Kidney capillary endothelial cell (primary cell): ENCODE data around the gene ZWILCH.
A peak's percentile ranks its signal among the peaks of the same experiment; 100 is the strongest.
"Not testable (repeated sequence)": the region's sequence is repeated elsewhere in the genome, so short reads cannot be mapped to it uniquely, and the experiment has no call there.

Experiments used
- DNase-seq: peaks from one replicate; pipeline ENCODE4 v3.0.0-alpha.2; 2018; ENCODE audit warnings: low spot score

ZWILCH gene

GRCh38 chr15:66504563-66505429 lies at the start of gene ZWILCH, which contains the start of gene RPL4:
Gene ZWILCH, plus strand, starts transcription at chr15:66505326. Its CDS starts 13 bp downstream, at chr15:66505339.
Gene RPL4, minus strand, starts transcription at chr15:66504855. Its CDS starts 65 bp downstream, at chr15:66504790.
- peak; percentile 88 for DNase-seq

- DNase-seq = no peak
These were observed 48.9 kb upstream of the ZWILCH start for GRCh38 chr15:66456211-66456610.

- peak; percentile 48 for DNase-seq
These were observed 45.1 kb upstream of the ZWILCH start for GRCh38 chr15:66459818-66460615.

GRCh38 chr15:66461294-66461693 lies 43.8 kb upstream of the ZWILCH start:
- not testable (repeated sequence) for DNase-seq

GRCh38 chr15:66461917-66462316 lies 43.2 kb upstream of the ZWILCH start:
- no peak for DNase-seq

- DNase-seq = no peak
These were observed 42.5 kb upstream of the ZWILCH start for GRCh38 chr15:66462627-66463026.

- DNase-seq = not testable (repeated sequence)
These were observed 39.8 kb upstream of the ZWILCH start for GRCh38 chr15:66465294-66465693.

GRCh38 chr15:66467162-66468040 lies 37.7 kb upstream of the ZWILCH start:
- not testable (repeated sequence) for DNase-seq

GRCh38 chr15:66470825-66471224 lies 34.3 kb upstream of the ZWILCH start:
- DNase-seq = not testable (repeated sequence)

GRCh38 chr15:66472176-66472999 lies 32.7 kb upstream of the ZWILCH start:
- DNase-seq = no peak

GRCh38 chr15:66474135-66474534 lies 31.0 kb upstream of the ZWILCH start:
- DNase-seq = no peak

GRCh38 chr15:66474963-66475362 lies 30.2 kb upstream of the ZWILCH start:
- DNase-seq = no peak

GRCh38 chr15:66476535-66476934 lies 28.6 kb upstream of the ZWILCH start:
- DNase-seq = no peak

GRCh38 chr15:66477011-66477410 lies 28.1 kb upstream of the ZWILCH start:
- no peak for DNase-seq

- DNase-seq = no peak
These were observed 24.9 kb upstream of the ZWILCH start for GRCh38 chr15:66480267-66480666.

- no peak for DNase-seq
These were observed 23.8 kb upstream of the ZWILCH start for GRCh38 chr15:66481107-66481856.

GRCh38 chr15:66482539-66482938 lies 22.6 kb upstream of the ZWILCH start:
- DNase-seq = no peak

- DNase-seq = no peak
These were observed 22.0 kb upstream of the ZWILCH start for GRCh38 chr15:66483131-66483566.

- no peak for DNase-seq
These were observed 20.5 kb upstream of the ZWILCH start for GRCh38 chr15:66484539-66485112.

GRCh38 chr15:66486887-66487286 lies 18.2 kb upstream of the ZWILCH start:
- no peak for DNase-seq
